Esophagus squamous epithelium (tissue), 4 donors: ENCODE results near the gene NAA16.

Experiments
- POLR2A ChIP-seq, 4 donors: fragments of 450-650 bp; IDR thresholded peaks; one replicate each; pipeline ENCODE4 v1.6.1; 2017; ENCODE audit warnings: antibody characterized with exemption in 4 of 4, mild to moderate bottlenecking in 4 of 4, moderate library complexity in 3 of 4
- TF ChIP-seq, protein P1 (sequence below), 6 experiments: fragments of 450-650 bp in 4 of 6; fragments of 200-600 bp in 2 of 6; sonication (generic) in 2 of 6; IDR thresholded peaks; one replicate each; pipeline ENCODE4 v1.5.1; 2016 to 2019; ENCODE audit warnings: antibody characterized with exemption in 6 of 6, mild to moderate bottlenecking in 4 of 6, moderate library complexity in 4 of 6

DNA sequence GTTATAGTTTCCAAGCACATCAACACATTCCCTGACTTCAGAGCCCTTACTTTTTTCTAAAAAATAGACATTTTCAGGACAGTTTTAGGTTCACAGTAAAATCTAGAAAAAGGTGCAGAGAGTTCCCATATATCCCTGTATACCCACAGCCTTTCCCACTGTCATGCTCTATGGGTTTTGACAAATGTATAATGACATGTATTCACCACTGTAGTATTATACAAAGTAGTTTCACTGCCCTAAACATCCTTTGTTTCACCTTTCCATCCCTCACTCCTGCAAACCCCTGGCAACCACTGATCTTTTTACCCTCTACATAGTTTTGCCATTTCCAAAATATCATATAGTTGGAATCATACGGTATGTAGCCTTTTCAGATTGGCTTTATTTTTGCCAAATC, 15.6 kb downstream of the NAA16 start:
- TF ChIP-seq, protein P1, sequence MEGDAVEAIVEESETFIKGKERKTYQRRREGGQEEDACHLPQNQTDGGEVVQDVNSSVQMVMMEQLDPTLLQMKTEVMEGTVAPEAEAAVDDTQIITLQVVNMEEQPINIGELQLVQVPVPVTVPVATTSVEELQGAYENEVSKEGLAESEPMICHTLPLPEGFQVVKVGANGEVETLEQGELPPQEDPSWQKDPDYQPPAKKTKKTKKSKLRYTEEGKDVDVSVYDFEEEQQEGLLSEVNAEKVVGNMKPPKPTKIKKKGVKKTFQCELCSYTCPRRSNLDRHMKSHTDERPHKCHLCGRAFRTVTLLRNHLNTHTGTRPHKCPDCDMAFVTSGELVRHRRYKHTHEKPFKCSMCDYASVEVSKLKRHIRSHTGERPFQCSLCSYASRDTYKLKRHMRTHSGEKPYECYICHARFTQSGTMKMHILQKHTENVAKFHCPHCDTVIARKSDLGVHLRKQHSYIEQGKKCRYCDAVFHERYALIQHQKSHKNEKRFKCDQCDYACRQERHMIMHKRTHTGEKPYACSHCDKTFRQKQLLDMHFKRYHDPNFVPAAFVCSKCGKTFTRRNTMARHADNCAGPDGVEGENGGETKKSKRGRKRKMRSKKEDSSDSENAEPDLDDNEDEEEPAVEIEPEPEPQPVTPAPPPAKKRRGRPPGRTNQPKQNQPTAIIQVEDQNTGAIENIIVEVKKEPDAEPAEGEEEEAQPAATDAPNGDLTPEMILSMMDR (IDR thresholded peaks at IDR 0.05), result no peak
- TF ChIP-seq POLR2A (IDR thresholded peaks at IDR 0.05), result no peak
